Karpas-422 (cell line): Measurements from ENCODE around the gene PDSS1. TPM values are rescaled to one million over a fixed set of nuclear protein-coding genes. Genes with fewer than 3 reads are reported as not detected.
A peak's percentile ranks its signal among the peaks of the same experiment; 100 is the strongest.
"Not testable (repeated sequence)": the region's sequence is repeated elsewhere in the genome, so short reads cannot be mapped to it uniquely, and the experiment has no call there.

Source experiments
- DNase-seq: peaks from one replicate; pipeline ENCODE4 v3.0.0-alpha.2; 2015
- H2AFZ ChIP-seq: fragments of 200-600 bp; sonication (generic); 2 replicates; pipeline ENCODE4 v1.6.1; 2014; ENCODE audit warnings: antibody characterized with exemption, low read length, mixed read lengths
- H3K27ac ChIP-seq: fragments of 200-600 bp; sonication (generic); 2 replicates; pipeline ENCODE4 v1.5.1; 2014; ENCODE audit warnings: mild to moderate bottlenecking, low read length, moderate library complexity
- H3K27me3 ChIP-seq: fragments of 200-600 bp; sonication (generic); 2 replicates; pipeline ENCODE4 v1.6.1; 2014; ENCODE audit warnings: low read length, mixed read lengths
- H3K36me3 ChIP-seq: fragments of 200-600 bp; sonication (generic); 2 replicates; pipeline ENCODE4 v1.6.1; 2014; ENCODE audit warnings: low read length, mixed read lengths; ENCODE audit not compliant: insufficient read depth
- H3K4me1 ChIP-seq: fragments of 200-600 bp; sonication (generic); 2 replicates; pipeline ENCODE4 v1.6.1; 2014; ENCODE audit warnings: mild to moderate bottlenecking, low read length, mixed read lengths
- H3K4me2 ChIP-seq: fragments of 200-600 bp; sonication (generic); 2 replicates; pipeline ENCODE4 v1.6.1; 2014; ENCODE audit warnings: low read length, low read depth, mild to moderate bottlenecking; ENCODE audit not compliant: poor library complexity, severe bottlenecking
- H3K4me3 ChIP-seq: fragments of 200-600 bp; sonication (generic); 2 replicates; pipeline ENCODE4 v1.5.1; 2014; ENCODE audit warnings: mild to moderate bottlenecking, antibody characterized with exemption, low read length, mixed read lengths
- H3K79me2 ChIP-seq: fragments of 200-600 bp; sonication (generic); 2 replicates; pipeline ENCODE4 v1.6.1; 2014; ENCODE audit warnings: mild to moderate bottlenecking, low read length, mixed read lengths
- H3K9ac ChIP-seq: fragments of 200-600 bp; sonication (generic); 2 replicates; pipeline ENCODE4 v1.6.0; 2014; ENCODE audit warnings: low read length
- H3K9me2 ChIP-seq: fragments of 200-600 bp; sonication (generic), shearing (Covaris generic); replicated peaks from 2 replicates; pipeline ENCODE4 v1.6.0; 2014; ENCODE audit warnings: mild to moderate bottlenecking, low read length, moderate library complexity; ENCODE audit not compliant: insufficient read depth
- H3K9me3 ChIP-seq: fragments of 300-700, 200-600 bp; sonication (generic); 2 replicates; pipeline ENCODE4 v1.6.1; 2014; ENCODE audit warnings: low read length, mixed read lengths
- H4K20me1 ChIP-seq: fragments of 200-600 bp; sonication (generic); 2 replicates; pipeline ENCODE4 v1.6.1; 2014; ENCODE audit warnings: mild to moderate bottlenecking, antibody characterized with exemption, low read length, low read depth; ENCODE audit not compliant: insufficient read depth
- total RNA-seq: library from RNA; depleted of rRNA; stranded (reverse); fragments of >200 nt; shearing (Covaris generic); gene quantifications from 2 replicates; pipeline ENCODE4 v1.2.3, GENCODE V29; 2014; ENCODE audit warnings: low replicate concordance

Gene PDSS1
- total RNA-seq, 1 experiment from 2014 or later = 13.6 TPM

DNA sequence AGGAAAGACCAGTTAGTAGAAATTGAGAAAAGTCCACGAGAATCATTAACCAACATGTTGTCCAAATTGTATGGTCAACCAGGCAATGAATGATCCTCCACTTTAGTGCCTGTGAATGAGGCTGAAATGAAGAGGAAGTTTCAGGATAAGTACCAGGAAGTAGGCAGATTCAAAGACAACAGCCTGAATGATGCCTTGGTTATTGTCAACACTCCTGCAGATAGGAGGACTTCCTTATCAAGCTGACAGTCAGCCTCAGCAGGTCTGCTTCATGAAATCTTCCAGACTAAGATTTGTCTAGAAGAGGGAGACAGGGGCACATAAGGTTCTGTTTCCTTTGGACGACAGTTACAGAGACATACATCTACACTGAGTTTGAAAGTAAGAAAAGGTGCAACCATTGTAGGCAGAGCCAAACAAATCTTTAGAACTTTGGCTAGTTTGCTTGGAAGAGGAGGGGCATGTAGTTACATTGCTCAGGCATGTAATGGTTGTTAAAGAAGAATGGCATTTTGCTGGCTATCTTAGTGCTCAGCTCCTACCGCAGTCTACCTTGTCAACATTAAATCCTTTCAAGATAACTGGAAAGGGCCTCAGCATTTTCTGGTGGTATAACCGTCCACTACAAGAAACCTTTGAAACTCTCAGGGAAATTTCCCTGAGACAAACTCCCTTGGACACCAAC, 81.8 kb downstream of the PDSS1 start:
- H3K9me2 ChIP-seq = no peaks in the 10 kb centered on the region
- peaks cover 99% of the 10 kb centered on the region for H3K79me2 ChIP-seq
- H2AFZ ChIP-seq = no peak overlapping the region
- H3K9me3 ChIP-seq = no peaks in the 10 kb centered on the region
- no peak overlapping the region for H3K27ac ChIP-seq
- H3K36me3 ChIP-seq = peaks cover 5% of the 10 kb centered on the region; the same call in 1 of the 2 replicates
- no peak for DNase-seq
- H3K9ac ChIP-seq = no peak overlapping the region
- no peak overlapping the region for H3K4me3 ChIP-seq
- no peak overlapping the region for H3K4me2 ChIP-seq
- H3K27me3 ChIP-seq = no peaks in the 10 kb centered on the region
- H4K20me1 ChIP-seq = no peaks in the 10 kb centered on the region
- H3K4me1 ChIP-seq = peaks cover 59% of the 10 kb centered on the region

DNA sequence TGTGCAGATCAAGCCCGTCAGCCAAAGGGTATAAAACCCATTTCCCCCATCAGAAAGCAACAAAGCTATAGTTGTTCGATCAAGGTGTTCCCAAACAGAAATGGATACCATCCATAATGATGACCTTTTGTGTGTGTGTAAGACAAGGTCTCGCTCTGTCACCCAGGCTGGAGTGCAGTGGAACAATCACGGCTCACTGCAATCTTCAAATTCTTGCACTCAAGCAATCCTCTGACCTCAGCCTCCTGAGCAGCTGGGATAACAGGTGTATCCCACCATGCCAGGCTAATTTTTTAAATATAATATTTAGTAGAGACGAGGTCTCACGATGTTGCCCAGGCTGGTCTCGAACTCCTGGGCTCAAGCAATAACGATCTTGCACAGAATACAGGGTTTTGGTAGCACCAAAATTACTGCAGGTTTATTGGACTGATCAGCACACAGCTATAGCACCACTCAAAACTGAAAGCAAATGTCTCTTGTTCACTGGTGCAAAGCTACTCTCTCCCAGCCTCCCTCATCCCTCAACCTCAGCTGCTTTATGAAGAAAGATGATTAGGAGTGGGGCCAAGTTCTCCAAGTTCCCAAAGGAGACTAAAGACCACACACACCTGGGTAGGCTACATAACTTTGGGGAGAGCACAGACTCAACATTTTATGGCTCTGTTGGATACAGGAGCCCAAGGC, 82.7 kb downstream of the PDSS1 start:
- Histone ChIP-seq H3K9me2 (no peaks in the 10 kb centered on the region), H3K27ac (peak overlapping the region; percentile 77), H3K4me3 (no peak overlapping the region), H3K9ac (no peak overlapping the region), H3K27me3 (no peaks in the 10 kb centered on the region), H3K79me2 (peaks cover 99% of the 10 kb centered on the region), H3K36me3 (peaks cover 5% of the 10 kb centered on the region; the same call in 1 of the 2 replicates), H3K9me3 (no peaks in the 10 kb centered on the region), H4K20me1 (no peaks in the 10 kb centered on the region), H3K4me2 (no peak overlapping the region), H2AFZ (no peak overlapping the region), H3K4me1 (peaks cover 66% of the 10 kb centered on the region)
- no peak for DNase-seq

GRCh38 chr10:26780793-26781601, 83.5 kb downstream of the PDSS1 start:
- Histone ChIP-seq H3K9ac (peak overlapping the region; percentile 50; the same call in 1 of the 2 replicates), H3K4me3 (no peak overlapping the region), H3K4me2 (peak overlapping the region; percentile 60), H3K9me3 (no peaks in the 10 kb centered on the region), H3K36me3 (peaks cover 4% of the 10 kb centered on the region; the same call in 1 of the 2 replicates), H3K9me2 (no peaks in the 10 kb centered on the region), H2AFZ (no peak overlapping the region), H3K27me3 (no peaks in the 10 kb centered on the region), H3K4me1 (peaks cover 66% of the 10 kb centered on the region), H3K27ac (peak overlapping the region; percentile 77), H4K20me1 (no peaks in the 10 kb centered on the region), H3K79me2 (peaks cover 97% of the 10 kb centered on the region)
- peak; percentile 65 for DNase-seq

- peaks cover 98% of the 10 kb centered on the region for H3K79me2 ChIP-seq
- no peak overlapping the region for H2AFZ ChIP-seq
- peak overlapping the region; percentile 50 for H3K9ac ChIP-seq
- H3K27ac ChIP-seq = peak overlapping the region; percentile 77
- no peak for DNase-seq
- peak overlapping the region; percentile 60 for H3K4me2 ChIP-seq
- H4K20me1 ChIP-seq = no peaks in the 10 kb centered on the region
- H3K4me3 ChIP-seq = peak overlapping the region; percentile 33; the same call in 1 of the 2 replicates
- H3K27me3 ChIP-seq = no peaks in the 10 kb centered on the region
- no peaks in the 10 kb centered on the region for H3K9me3 ChIP-seq
- no peaks in the 10 kb centered on the region for H3K36me3 ChIP-seq
- peaks cover 66% of the 10 kb centered on the region for H3K4me1 ChIP-seq
- H3K9me2 ChIP-seq = no peaks in the 10 kb centered on the region
These were observed 84.3 kb downstream of the PDSS1 start for GRCh38 chr10:26781797-26782196.

DNA sequence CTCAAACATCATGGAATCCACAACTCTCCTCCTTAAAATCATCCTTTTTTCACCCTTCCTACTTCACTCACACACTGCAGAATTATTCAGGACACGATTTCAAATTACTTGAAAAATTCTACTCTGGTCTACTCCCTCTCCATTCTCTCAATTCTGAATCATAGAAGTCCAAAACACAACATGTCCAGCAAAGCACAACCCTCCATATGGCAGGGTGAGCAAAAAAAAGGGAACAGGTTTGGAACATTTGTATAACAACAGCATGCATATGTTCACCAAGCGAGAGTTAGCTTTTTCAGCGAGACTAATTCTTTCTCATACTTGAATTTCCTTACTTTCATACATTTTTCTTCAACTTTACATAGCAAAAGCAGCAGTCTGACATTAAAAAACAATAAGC, 89.9 kb downstream of the PDSS1 start:
- H3K4me1 ChIP-seq = peaks cover 43% of the 10 kb centered on the region
- no peak overlapping the region for H2AFZ ChIP-seq
- H3K4me2 ChIP-seq = no peak overlapping the region
- H3K9ac ChIP-seq = no peak overlapping the region
- 0 out of 2 replicates have a peak overlapping the region, but pooled peaks have one; percentile 10 for H3K27ac ChIP-seq
- no peaks in the 10 kb centered on the region for H3K9me3 ChIP-seq
- no peaks in the 10 kb centered on the region for H3K27me3 ChIP-seq
- no peak overlapping the region for H3K4me3 ChIP-seq
- H3K9me2 ChIP-seq = no peaks in the 10 kb centered on the region
- H4K20me1 ChIP-seq = no peaks in the 10 kb centered on the region
- H3K36me3 ChIP-seq = no peaks in the 10 kb centered on the region
- no peak for DNase-seq
- peaks cover 97% of the 10 kb centered on the region for H3K79me2 ChIP-seq

DNA sequence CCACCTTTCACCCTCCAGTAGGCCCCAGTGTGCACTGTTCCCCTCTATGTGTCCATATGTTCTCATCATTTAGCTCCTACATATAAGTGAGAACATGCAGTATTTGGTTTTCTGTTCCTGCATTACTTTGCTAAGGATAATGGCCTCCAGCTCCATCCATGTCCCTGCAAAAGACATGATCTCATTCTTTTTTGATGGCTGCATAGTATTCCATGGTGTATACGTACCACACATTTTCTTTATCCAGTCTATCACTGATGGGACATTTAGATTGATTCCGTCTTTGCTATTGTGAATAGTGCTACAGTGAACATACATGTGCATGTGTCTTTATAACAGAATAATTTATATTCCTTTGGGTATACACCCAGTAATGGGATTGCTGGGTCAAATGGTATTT, 92.3 kb downstream of the PDSS1 start:
- not testable (repeated sequence) for DNase-seq, H2AFZ ChIP-seq, H3K9ac ChIP-seq, H3K27me3 ChIP-seq, H4K20me1 ChIP-seq, H3K4me2 ChIP-seq, H3K9me2 ChIP-seq, H3K36me3 ChIP-seq, H3K27ac ChIP-seq, H3K4me3 ChIP-seq, H3K9me3 ChIP-seq
- H3K79me2 ChIP-seq = peaks cover 97% of the 10 kb centered on the region
- H3K4me1 ChIP-seq = peaks cover 29% of the 10 kb centered on the region

- H3K36me3 ChIP-seq = no peaks in the 10 kb centered on the region
- no peak overlapping the region for H3K9ac ChIP-seq
- H3K9me2 ChIP-seq = no peaks in the 10 kb centered on the region
- no peak for DNase-seq
- no peaks in the 10 kb centered on the region for H3K27me3 ChIP-seq
- H4K20me1 ChIP-seq = no peaks in the 10 kb centered on the region
- peaks cover 29% of the 10 kb centered on the region for H3K4me1 ChIP-seq
- H3K79me2 ChIP-seq = peaks cover 98% of the 10 kb centered on the region
- H3K4me2 ChIP-seq = peak overlapping the region; percentile 41
- H3K27ac ChIP-seq = peak overlapping the region; percentile 52
- 0 out of 2 replicates have a peak overlapping the region, but pooled peaks have one; percentile 12 for H3K4me3 ChIP-seq
- H3K9me3 ChIP-seq = no peaks in the 10 kb centered on the region
- H2AFZ ChIP-seq = no peak overlapping the region
These were observed 92.9 kb downstream of the PDSS1 start for GRCh38 chr10:26790221-26790995.
